GM23338 (cell line): ENCODE results near the gene USP2. TPM values are rescaled to one million over a fixed set of nuclear protein-coding genes. Genes with fewer than 3 reads are reported as not detected.

Experiments
- ATAC-seq: fragments of 200-7000 bp; cut with Tn5 transposase; 3 replicates; pipeline ENCODE4 v1.9.1; 2020
- DNase-seq: peaks from one replicate; pipeline ENCODE4 v3.0.0-alpha.2; 2015; ENCODE audit warnings: low spot score
- H2AFZ ChIP-seq: fragments of 200-600 bp; sonication (generic); 2 replicates; pipeline ENCODE4 v1.8.0; 2016; ENCODE audit warnings: antibody characterized with exemption, mild to moderate bottlenecking, moderate library complexity
- H3F3A ChIP-seq: fragments of 200-600 bp; sonication (generic); replicated peaks from 2 replicates; pipeline ENCODE4 v1.8.0; 2017; ENCODE audit warnings: antibody characterized with exemption, mixed run types, low read depth
- H3K27ac ChIP-seq: fragments of 200-600 bp; sonication (generic); 2 replicates; pipeline ENCODE4 v1.6.1; 2016; ENCODE audit warnings: low read depth
- H3K27me3 ChIP-seq: fragments of 200-600 bp; sonication (generic); 2 replicates; pipeline ENCODE4 v1.8.0; 2016; ENCODE audit warnings: mild to moderate bottlenecking, mixed run types, moderate library complexity; ENCODE audit not compliant: insufficient read depth
- H3K36me3 ChIP-seq: fragments of 200-600 bp; sonication (generic); 2 replicates; pipeline ENCODE4 v1.8.0; 2016; ENCODE audit warnings: mild to moderate bottlenecking; ENCODE audit not compliant: insufficient read depth
- H3K4me1 ChIP-seq: fragments of 200-600 bp; sonication (generic); 2 replicates; pipeline ENCODE4 v1.8.0; 2016; ENCODE audit warnings: mild to moderate bottlenecking, moderate library complexity; ENCODE audit not compliant: insufficient read depth
- H3K4me2 ChIP-seq: fragments of 200-600 bp; sonication (generic); 2 replicates; pipeline ENCODE4 v1.7.1; 2017; ENCODE audit warnings: mixed run types
- H3K4me3 ChIP-seq: fragments of 200-600 bp; sonication (generic); 2 replicates; pipeline ENCODE4 v1.6.1; 2016; ENCODE audit warnings: mixed run types
- H3K79me2 ChIP-seq: fragments of 200-600 bp; sonication (generic); replicated peaks from 2 replicates; pipeline ENCODE4 v1.8.0; 2017; ENCODE audit warnings: mild to moderate bottlenecking; ENCODE audit not compliant: insufficient read depth
- H3K9me2 ChIP-seq: fragments of 200-600 bp; sonication (generic); 2 replicates; pipeline ENCODE4 v1.8.0; 2017; ENCODE audit not compliant: insufficient read depth
- H4K20me1 ChIP-seq: fragments of 200-600 bp; sonication (generic); replicated peaks from 2 replicates; pipeline ENCODE4 v1.8.0; 2017; ENCODE audit warnings: mild to moderate bottlenecking; ENCODE audit not compliant: insufficient read depth
- H3K27ac Mint-ChIP-seq: 2 replicates; pipeline ENCODE4 v1.8.0; 2020; ENCODE audit warnings: inconsistent platforms, mild to moderate bottlenecking, moderate library complexity, mixed read lengths
- H3K27me3 Mint-ChIP-seq: 3 replicates; pipeline ENCODE4 v1.8.0; 2022; ENCODE audit warnings: low read depth, mild to moderate bottlenecking, moderate library complexity, mixed read lengths, inconsistent platforms; ENCODE audit not compliant: insufficient read depth, poor library complexity
- H3K36me3 Mint-ChIP-seq: 3 replicates; pipeline ENCODE4 v1.8.0; 2021; ENCODE audit warnings: low read depth, mild to moderate bottlenecking, inconsistent platforms, moderate library complexity, mixed read lengths
- H3K4me1 Mint-ChIP-seq: 3 replicates; pipeline ENCODE4 v1.8.0; 2020; ENCODE audit warnings: mild to moderate bottlenecking, inconsistent platforms, mixed read lengths
- H3K4me3 Mint-ChIP-seq: 3 replicates; pipeline ENCODE4 v1.8.0; 2021; ENCODE audit warnings: moderate library complexity, mild to moderate bottlenecking, inconsistent platforms, mixed read lengths
- H3K9me3 Mint-ChIP-seq: 3 replicates; pipeline ENCODE4 v1.8.0; 2020; ENCODE audit warnings: moderate library complexity, mild to moderate bottlenecking, inconsistent platforms, mixed read lengths
- CREB1 ChIP-seq: fragments of 250-450 bp; sonication (Bioruptor Pico); IDR thresholded peaks from 2 replicates; pipeline ENCODE4 v1.5.0; 2020; ENCODE audit warnings: low read depth, mild to moderate bottlenecking, moderate library complexity
- EZH2 ChIP-seq: fragments of 200-600 bp; sonication (generic); IDR thresholded peaks from one replicate; pipeline ENCODE4 v1.8.0; 2017; ENCODE audit warnings: antibody characterized with exemption, mild to moderate bottlenecking, low read depth; ENCODE audit not compliant: unreplicated experiment
- EZH2phosphoT487 ChIP-seq: fragments of 200-600 bp; sonication (generic); IDR thresholded peaks from one replicate; pipeline ENCODE4 v1.8.1; 2018; ENCODE audit warnings: antibody characterized with exemption; ENCODE audit not compliant: unreplicated experiment
- JUNB ChIP-seq: IDR thresholded peaks from one replicate; pipeline ENCODE4 v1.6.1; 2016; ENCODE audit warnings: antibody characterized with exemption; ENCODE audit not compliant: unreplicated experiment
- NANOG ChIP-seq: IDR thresholded peaks from 2 replicates; pipeline ENCODE4 v1.6.1; 2016; ENCODE audit warnings: antibody characterized with exemption, borderline replicate concordance
- ZNF331 ChIP-seq: fragments of 250-450 bp; sonication (Bioruptor Pico); IDR thresholded peaks from 2 replicates; pipeline ENCODE4 v1.5.0; 2020; ENCODE audit warnings: low read depth, mild to moderate bottlenecking, moderate library complexity
- polyA plus RNA-seq: library from polyadenylated mRNA; unstranded; fragments of >200 nt; fragmentation: Nextera tagmentation; extraction: Ambion mirVana; gene quantifications from 2 replicates; pipeline ENCODE4 v1.2.1, GENCODE V29; 2016
- total RNA-seq: library from RNA; depleted of rRNA; stranded (reverse); fragments of >200 nt; shearing (Covaris generic); gene quantifications from 2 replicates; pipeline ENCODE4 v1.2.3, GENCODE V29; 2014
- TF ChIP-seq, protein P1 (sequence below), 2 experiments: fragments of 200-600 bp in 1 of 2; sonication (generic) in 1 of 2; conservative IDR thresholded peaks; 2 replicates each; pipeline versions ENCODE4 v1.5.1 to v1.6.1; 2016 to 2017; ENCODE audit warnings: antibody characterized with exemption in 2 of 2, low read depth in 2 of 2, mild to moderate bottlenecking in 2 of 2, moderate library complexity in 1 of 2
- TF ChIP-seq, protein P2 (sequence below): fragments of 250-450 bp; sonication (Bioruptor Pico); IDR thresholded peaks from 2 replicates; pipeline ENCODE4 v1.5.0; 2020; ENCODE audit warnings: mild to moderate bottlenecking, moderate library complexity

The USP2 gene
- total and polyA plus RNA-seq, 2 experiments from 2014 or later = 4.9 to 5.0 TPM

DNA sequence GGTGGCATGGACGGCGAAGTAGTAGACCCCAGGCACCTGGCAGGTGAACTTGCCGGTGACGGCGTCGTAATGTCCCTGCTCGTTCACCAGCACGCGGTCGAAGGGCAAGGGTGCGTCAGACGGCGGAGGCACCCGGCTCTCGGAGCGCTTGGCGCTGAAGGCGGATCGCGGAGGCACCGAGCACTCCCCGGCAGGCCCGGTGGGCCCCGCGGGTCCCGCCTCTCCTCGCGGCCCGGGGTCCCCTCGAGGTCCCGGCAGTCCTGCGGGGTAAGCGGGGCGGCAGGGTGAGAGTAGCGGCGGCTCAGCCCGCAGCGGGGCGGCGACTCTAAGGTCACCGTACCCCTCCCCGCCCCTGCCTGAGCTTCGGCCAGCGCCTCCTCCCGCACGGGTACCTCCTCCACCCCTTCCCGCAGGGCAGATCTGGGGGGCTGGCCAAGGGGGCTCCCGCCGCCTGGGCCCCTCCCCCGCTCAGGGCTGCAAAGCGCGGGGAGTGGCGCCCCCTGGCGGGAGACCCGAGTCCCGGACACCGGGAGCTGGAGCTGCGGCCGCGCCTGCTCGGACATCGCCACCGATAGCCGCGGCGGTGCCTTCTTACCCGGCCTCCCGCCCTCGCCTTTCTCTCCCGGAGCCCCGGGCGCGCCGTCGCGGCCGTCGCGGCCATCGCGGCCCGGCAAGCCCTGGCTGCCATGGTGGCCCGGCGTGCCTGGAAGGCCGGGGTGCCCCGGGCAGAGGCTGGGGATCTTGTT, 41.7 kb downstream of the USP2 start:
- peaks cover 16% of the 10 kb centered on the region; the same call in 2 of the 3 replicates for H3K36me3 Mint-ChIP-seq
- H3K4me3 Mint-ChIP-seq = peak overlapping the region; percentile 100
- peaks cover 49% of the 10 kb centered on the region for H3K4me1 Mint-ChIP-seq
- Histone ChIP-seq H3K79me2 (peaks cover 20% of the 10 kb centered on the region), H3K4me1 (peaks cover 40% of the 10 kb centered on the region), H3K4me3 (peak overlapping the region; percentile 76), H3K27me3 (peaks cover 48% of the 10 kb centered on the region), H3K9me2 (no peaks in the 10 kb centered on the region), H3K27ac (no peak overlapping the region), H3K36me3 (no peaks in the 10 kb centered on the region; the same call in 1 of the 2 replicates), H2AFZ (peak overlapping the region; percentile 88), H3F3A (peaks cover 16% of the 10 kb centered on the region), H3K4me2 (peak overlapping the region; percentile 79), H4K20me1 (no peaks in the 10 kb centered on the region)
- H3K27ac Mint-ChIP-seq = no peak overlapping the region
- DNase-seq (peak; percentile 88), ATAC-seq (peak; percentile 51)
- H3K27me3 Mint-ChIP-seq = peaks cover 45% of the 10 kb centered on the region
- no peaks in the 10 kb centered on the region for H3K9me3 Mint-ChIP-seq
- TF ChIP-seq CREB1 (CRISPR knock-in tag) = 0 out of 2 replicates have a peak, but pooled peaks have one; percentile 24
- no peak for TF ChIP-seq ZNF331 (CRISPR knock-in tag)
- TF ChIP-seq, protein P1, sequence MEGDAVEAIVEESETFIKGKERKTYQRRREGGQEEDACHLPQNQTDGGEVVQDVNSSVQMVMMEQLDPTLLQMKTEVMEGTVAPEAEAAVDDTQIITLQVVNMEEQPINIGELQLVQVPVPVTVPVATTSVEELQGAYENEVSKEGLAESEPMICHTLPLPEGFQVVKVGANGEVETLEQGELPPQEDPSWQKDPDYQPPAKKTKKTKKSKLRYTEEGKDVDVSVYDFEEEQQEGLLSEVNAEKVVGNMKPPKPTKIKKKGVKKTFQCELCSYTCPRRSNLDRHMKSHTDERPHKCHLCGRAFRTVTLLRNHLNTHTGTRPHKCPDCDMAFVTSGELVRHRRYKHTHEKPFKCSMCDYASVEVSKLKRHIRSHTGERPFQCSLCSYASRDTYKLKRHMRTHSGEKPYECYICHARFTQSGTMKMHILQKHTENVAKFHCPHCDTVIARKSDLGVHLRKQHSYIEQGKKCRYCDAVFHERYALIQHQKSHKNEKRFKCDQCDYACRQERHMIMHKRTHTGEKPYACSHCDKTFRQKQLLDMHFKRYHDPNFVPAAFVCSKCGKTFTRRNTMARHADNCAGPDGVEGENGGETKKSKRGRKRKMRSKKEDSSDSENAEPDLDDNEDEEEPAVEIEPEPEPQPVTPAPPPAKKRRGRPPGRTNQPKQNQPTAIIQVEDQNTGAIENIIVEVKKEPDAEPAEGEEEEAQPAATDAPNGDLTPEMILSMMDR (conservative IDR thresholded peaks at IDR 0.05; ENCODE audit: low read depth in 2 of 2) = peak; percentile 69 to 81

DNA sequence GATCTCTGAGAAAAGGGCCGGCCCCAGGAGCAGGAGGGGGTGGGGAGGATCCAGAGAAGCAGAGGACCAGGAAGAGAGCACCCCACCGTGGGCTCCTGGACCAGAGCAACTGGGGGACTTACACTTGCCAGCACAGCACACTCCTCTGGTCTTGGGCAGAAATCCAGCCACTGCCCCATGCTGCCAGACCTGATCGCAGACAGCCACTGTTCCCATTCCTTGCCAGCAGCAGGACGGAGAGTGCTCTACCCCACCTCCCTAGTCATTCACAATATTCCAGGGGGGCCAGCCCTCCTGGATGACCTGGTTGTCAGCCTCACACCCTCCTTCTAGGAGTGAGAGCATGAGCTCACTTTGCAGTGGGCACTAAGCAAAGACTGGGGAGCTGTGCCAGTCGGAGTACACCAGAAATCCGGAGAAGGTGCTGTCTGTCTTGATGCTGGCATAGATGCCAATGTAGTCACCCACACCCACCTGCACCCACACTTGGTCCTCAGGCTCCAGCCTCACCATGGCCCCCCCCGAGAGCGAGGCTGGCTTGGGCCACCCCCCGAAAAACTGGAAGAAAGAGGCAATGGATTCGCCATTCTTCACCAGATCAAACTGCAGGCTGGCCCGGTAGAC, 42.4 kb downstream of the USP2 start:
- Mint-ChIP-seq H3K36me3 (peaks cover 16% of the 10 kb centered on the region; the same call in 2 of the 3 replicates), H3K27ac (no peak overlapping the region), H3K9me3 (no peaks in the 10 kb centered on the region; the same call in 2 of the 3 replicates), H3K27me3 (peaks cover 45% of the 10 kb centered on the region), H3K4me3 (peak overlapping the region; percentile 100), H3K4me1 (peaks cover 49% of the 10 kb centered on the region)
- H3K36me3 ChIP-seq = no peaks in the 10 kb centered on the region; the same call in 1 of the 2 replicates
- TF ChIP-seq JUNB (no peak), CREB1 (CRISPR knock-in tag) (no peak), EZH2phosphoT487 (no peak), ZNF331 (CRISPR knock-in tag) (no peak), NANOG (no peak), EZH2 (no peak)
- TF ChIP-seq, protein P2, sequence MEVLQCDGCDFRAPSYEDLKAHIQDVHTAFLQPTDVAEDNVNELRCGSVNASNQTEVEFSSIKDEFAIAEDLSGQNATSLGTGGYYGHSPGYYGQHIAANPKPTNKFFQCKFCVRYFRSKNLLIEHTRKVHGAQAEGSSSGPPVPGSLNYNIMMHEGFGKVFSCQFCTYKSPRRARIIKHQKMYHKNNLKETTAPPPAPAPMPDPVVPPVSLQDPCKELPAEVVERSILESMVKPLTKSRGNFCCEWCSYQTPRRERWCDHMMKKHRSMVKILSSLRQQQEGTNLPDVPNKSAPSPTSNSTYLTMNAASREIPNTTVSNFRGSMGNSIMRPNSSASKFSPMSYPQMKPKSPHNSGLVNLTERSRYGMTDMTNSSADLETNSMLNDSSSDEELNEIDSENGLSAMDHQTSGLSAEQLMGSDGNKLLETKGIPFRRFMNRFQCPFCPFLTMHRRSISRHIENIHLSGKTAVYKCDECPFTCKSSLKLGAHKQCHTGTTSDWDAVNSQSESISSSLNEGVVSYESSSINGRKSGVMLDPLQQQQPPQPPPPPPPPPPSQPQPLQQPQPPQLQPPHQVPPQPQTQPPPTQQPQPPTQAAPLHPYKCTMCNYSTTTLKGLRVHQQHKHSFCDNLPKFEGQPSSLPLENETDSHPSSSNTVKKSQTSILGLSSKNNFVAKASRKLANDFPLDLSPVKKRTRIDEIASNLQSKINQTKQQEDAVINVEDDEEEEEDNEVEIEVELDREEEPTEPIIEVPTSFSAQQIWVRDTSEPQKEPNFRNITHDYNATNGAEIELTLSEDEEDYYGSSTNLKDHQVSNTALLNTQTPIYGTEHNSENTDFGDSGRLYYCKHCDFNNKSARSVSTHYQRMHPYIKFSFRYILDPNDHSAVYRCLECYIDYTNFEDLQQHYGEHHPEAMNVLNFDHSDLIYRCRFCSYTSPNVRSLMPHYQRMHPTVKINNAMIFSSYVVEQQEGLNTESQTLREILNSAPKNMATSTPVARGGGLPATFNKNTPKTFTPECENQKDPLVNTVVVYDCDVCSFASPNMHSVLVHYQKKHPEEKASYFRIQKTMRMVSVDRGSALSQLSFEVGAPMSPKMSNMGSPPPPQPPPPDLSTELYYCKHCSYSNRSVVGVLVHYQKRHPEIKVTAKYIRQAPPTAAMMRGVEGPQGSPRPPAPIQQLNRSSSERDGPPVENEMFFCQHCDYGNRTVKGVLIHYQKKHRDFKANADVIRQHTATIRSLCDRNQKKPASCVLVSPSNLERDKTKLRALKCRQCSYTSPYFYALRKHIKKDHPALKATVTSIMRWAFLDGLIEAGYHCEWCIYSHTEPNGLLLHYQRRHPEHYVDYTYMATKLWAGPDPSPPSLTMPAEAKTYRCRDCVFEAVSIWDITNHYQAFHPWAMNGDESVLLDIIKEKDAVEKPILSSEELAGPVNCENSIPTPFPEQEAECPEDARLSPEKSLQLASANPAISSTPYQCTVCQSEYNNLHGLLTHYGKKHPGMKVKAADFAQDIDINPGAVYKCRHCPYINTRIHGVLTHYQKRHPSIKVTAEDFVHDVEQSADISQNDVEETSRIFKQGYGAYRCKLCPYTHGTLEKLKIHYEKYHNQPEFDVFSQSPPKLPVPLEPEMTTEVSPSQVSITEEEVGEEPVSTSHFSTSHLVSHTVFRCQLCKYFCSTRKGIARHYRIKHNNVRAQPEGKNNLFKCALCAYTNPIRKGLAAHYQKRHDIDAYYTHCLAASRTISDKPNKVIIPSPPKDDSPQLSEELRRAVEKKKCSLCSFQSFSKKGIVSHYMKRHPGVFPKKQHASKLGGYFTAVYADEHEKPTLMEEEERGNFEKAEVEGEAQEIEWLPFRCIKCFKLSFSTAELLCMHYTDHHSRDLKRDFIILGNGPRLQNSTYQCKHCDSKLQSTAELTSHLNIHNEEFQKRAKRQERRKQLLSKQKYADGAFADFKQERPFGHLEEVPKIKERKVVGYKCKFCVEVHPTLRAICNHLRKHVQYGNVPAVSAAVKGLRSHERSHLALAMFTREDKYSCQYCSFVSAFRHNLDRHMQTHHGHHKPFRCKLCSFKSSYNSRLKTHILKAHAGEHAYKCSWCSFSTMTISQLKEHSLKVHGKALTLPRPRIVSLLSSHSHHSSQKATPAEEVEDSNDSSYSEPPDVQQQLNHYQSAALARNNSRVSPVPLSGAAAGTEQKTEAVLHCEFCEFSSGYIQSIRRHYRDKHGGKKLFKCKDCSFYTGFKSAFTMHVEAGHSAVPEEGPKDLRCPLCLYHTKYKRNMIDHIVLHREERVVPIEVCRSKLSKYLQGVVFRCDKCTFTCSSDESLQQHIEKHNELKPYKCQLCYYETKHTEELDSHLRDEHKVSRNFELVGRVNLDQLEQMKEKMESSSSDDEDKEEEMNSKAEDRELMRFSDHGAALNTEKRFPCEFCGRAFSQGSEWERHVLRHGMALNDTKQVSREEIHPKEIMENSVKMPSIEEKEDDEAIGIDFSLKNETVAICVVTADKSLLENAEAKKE (CRISPR knock-in tag) = no peak
- peak overlapping the region; percentile 79 for H3K4me2 ChIP-seq
- peaks cover 48% of the 10 kb centered on the region for H3K27me3 ChIP-seq
- peaks cover 40% of the 10 kb centered on the region for H3K4me1 ChIP-seq
- peak overlapping the region; percentile 76 for H3K4me3 ChIP-seq
- H3F3A ChIP-seq = peaks cover 16% of the 10 kb centered on the region
- H3K9me2 ChIP-seq = no peaks in the 10 kb centered on the region
- peaks cover 22% of the 10 kb centered on the region for H3K79me2 ChIP-seq
- DNase-seq (peak; percentile 24), ATAC-seq (no peak)
- H2AFZ ChIP-seq = peak overlapping the region; percentile 38; the same call in 1 of the 2 replicates
- H4K20me1 ChIP-seq = no peaks in the 10 kb centered on the region
- no peak overlapping the region for H3K27ac ChIP-seq
